Left hindlimb (tissue), 1 donor: ENCODE results near the gene SOD3.

ENCODE experiments used
- DNase-seq: peaks from one replicate; pipeline ENCODE4 v3.0.0-alpha.2; 2018

Gene SOD3

GRCh38 chr4:24805067-24805466 is 9.7 kb downstream of the SOD3 start:
- DNase-seq: no peak

GRCh38 chr4:24805566-24805965 is 10.2 kb downstream of the SOD3 start:
- no peak for DNase-seq

- no peak for DNase-seq
These were observed 11.0 kb downstream of the SOD3 start for GRCh38 chr4:24806206-24806990.

- DNase-seq: no peak
These were observed 12.2 kb downstream of the SOD3 start for GRCh38 chr4:24807611-24808010.

GRCh38 chr4:24808261-24808660 is 12.9 kb downstream of the SOD3 start:
- DNase-seq: no peak

- DNase-seq: no peak
These were observed 13.6 kb downstream of the SOD3 start for GRCh38 chr4:24808955-24809354.

GRCh38 chr4:24809376-24809775 is 14.0 kb downstream of the SOD3 start:
- no peak for DNase-seq

- DNase-seq: no peak
These were observed 14.5 kb downstream of the SOD3 start for GRCh38 chr4:24809815-24810405.

- DNase-seq: no peak
These were observed 15.7 kb downstream of the SOD3 start for GRCh38 chr4:24810871-24811631.

- DNase-seq: no peak
These were observed 18.4 kb downstream of the SOD3 start for GRCh38 chr4:24813732-24814131.

- DNase-seq: no peak
These were observed 21.4 kb downstream of the SOD3 start for GRCh38 chr4:24816797-24817196.

GRCh38 chr4:24820541-24820940 is 25.2 kb downstream of the SOD3 start:
- DNase-seq: no peak

GRCh38 chr4:24824720-24825119 is 29.3 kb downstream of the SOD3 start:
- no peak for DNase-seq

GRCh38 chr4:24831637-24832036 is 36.3 kb downstream of the SOD3 start:
- no peak for DNase-seq

- no peak for DNase-seq
These were observed 40.3 kb downstream of the SOD3 start for GRCh38 chr4:24835696-24836095.

GRCh38 chr4:24836661-24837242 is 41.4 kb downstream of the SOD3 start:
- no peak for DNase-seq

- no peak for DNase-seq
These were observed 42.0 kb downstream of the SOD3 start for GRCh38 chr4:24837336-24837735.

GRCh38 chr4:24837781-24838180 is 42.4 kb downstream of the SOD3 start:
- no peak for DNase-seq

GRCh38 chr4:24840362-24840761 is 45.0 kb downstream of the SOD3 start:
- no peak for DNase-seq

- no peak for DNase-seq
These were observed 45.6 kb downstream of the SOD3 start for GRCh38 chr4:24840826-24841543.

- DNase-seq: no peak
These were observed 47.0 kb downstream of the SOD3 start for GRCh38 chr4:24842356-24842755.

GRCh38 chr4:24843096-24843495 is 47.7 kb downstream of the SOD3 start:
- no peak for DNase-seq

GRCh38 chr4:24845132-24845531 is 49.8 kb downstream of the SOD3 start:
- no peak for DNase-seq
